Measurements from ENCODE around the gene SLC44A1.

Gene SLC44A1

DNA sequence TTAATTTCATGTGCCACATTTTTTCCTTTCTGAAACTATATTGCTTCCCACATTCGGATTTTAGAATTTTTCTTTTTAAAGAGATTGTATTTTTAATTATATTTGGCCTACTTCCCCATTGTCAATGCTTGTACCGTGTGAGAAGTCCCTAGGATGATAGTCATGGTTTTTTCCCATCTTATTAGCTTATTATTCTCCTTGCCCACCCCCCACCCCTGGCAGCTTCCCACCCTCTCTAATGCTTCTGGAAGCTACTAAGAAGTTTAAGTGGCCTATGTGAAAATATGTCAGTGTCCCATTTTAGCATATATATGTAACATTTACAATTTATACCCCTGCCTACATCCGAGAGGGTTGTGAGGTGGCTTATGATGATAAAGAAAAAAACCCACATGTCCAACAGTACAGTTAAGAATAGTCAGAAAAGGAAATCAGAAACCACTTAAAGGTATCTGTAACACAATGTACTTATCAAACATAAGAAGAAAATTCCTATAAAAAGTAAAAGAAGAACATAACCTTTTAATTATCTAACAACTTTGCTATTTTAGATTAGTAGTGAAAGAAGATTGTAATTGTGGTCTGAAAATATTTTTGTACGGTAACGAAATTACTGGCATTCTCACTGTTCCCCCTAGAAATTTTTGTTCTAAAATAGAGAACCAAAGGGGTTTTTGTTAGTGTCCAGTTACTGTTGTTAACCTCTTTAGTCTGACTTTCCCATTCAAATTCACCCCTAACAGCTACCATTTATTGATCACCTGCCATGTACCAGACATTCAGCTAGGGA is 62.1 kb downstream of the SLC44A1 start:
- DNase-seq: no peak

DNA sequence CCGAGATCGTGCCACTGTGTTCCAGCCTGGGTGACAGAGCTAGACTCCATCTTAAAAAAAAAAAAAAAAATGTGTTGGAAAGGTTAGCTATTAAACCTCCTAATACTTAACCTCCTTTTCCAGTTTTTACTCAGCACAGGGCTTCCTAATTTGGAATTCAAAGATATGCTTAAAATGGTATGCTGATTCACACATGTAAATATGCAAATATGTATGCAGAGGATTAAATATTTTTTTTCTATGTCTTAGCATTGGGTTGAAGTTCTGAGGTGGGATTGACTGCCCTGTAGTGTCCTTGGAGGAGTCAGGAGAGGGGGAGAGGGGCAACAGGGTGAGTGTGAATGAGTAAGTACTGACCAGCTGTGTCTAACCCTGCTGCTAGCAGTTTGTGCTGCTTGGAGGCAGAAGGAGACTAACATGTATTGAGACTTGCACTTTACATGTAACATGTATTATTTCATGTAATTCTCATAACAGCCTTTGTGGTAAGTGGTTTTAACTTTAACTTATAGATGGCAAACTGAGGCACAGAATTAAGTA is 63.2 kb downstream of the SLC44A1 start:
- no peak for DNase-seq

DNA sequence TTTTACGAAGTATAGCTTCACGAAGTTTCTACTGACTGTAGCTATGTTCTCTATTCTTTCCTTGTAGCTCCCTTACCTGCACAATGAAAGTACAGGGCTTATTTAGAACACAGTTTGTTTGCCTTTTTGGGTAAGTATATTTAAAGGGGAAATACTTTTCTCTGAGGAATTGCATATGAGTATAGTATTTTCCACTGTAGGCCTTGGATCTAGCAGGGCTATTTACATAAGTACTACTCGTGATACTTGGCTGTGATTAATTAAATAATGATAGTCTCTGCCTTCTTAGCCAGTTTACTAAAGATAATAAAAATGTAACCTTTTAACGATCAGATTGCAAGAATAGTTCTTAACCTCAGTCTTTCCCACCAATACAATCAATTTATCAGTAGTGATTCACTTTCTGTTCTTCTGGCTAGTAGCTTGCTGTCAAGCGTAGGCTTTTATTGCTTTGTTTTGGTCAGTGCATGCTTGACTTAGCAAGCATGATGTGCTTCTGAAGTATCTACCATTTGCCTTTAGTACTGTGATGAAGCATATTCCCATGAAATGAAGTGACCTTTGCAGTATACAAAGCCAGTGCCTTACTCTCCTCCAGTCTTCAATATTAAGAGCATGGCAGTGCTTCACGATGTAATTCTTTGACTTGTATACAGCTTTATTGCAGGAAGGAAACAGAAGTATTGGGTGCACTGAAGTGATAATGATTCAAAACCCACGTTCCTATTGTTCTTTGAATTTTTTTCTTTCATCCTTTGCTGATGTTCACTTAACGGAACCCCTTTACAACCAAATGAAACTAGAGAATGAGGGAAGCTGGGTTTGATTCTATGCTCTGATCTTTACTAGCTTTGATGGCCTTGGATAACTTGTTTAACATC is 64.2 kb downstream of the SLC44A1 start:
- DNase-seq: no peak

DNA sequence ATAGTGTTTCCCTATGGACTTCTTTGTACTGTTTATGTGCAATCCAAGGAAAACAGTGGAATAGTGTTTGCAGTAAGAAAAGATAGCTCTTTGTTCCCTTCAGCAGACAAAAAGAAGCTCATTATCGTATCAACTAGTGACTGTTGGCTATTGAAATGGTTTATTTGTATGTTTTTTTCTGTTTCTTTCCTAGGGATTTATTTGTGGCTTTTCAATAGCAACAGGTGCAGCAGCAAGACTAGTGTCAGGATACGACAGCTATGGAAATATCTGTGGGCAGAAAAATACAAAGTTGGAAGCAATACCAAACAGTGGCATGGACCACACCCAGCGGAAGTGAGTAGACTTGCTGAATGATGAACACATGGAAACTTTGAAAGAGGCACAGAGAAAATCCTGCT is 65.1 kb downstream of the SLC44A1 start:
- no peak for DNase-seq

DNA sequence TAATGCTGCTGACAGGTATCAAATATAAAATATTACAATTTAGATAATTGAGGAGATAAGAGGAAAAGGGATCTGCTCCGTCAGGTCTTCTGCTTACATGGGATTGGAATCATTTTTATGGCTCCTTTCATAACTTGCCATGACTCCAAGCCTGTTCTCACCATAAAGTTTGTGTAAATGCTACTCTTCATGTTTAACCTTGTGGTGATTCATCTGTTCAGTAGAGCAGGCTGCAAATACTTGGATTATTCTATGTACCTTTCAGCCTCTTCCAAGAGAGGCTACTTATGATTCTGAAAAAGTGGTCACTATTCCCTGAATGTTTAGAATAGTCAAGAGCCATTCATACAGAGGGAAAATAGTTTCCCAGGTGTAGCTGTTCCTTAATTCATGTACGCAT is 66.9 kb downstream of the SLC44A1 start:
- no peak for DNase-seq

DNA sequence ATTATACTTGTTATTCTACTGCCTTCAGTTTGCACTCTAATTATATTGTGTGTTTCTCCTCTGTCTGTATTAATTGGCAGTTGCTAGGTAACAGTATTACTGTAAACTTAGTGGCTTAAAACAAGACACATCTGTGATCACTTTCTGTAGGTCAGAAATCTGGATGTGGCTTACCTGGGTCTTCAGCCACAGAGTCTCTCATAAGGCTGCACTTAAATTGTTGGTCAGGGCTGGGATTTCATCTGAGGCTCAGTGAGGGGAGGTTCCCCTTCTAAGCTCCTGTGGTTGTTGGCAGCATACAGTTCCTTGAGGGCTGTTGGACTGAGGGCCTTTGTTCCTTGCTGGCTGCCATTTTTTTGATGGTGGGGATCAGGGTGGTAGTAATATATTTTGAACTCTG is 68.8 kb downstream of the SLC44A1 start:
- DNase-seq: no peak

DNA sequence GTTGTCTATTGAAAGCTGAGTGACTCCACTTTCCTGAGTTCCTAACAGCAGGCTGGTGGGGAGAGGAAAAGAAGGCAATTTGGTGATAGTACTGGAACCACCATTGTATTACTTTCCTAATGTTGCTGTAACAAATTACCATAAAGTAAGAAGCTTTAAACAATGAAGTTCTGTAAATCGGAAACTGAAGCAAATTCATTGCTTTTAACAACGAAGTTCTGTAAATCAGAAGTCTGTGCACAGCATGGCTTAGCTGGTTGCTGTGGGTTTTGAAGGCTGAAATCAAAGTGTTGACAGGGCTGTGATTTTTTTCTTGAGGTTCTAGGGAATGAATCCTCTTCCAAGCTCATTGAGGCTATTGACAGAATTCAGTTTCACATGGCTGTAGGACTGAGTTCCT is 72.3 kb downstream of the SLC44A1 start:
- no peak for DNase-seq

DNA sequence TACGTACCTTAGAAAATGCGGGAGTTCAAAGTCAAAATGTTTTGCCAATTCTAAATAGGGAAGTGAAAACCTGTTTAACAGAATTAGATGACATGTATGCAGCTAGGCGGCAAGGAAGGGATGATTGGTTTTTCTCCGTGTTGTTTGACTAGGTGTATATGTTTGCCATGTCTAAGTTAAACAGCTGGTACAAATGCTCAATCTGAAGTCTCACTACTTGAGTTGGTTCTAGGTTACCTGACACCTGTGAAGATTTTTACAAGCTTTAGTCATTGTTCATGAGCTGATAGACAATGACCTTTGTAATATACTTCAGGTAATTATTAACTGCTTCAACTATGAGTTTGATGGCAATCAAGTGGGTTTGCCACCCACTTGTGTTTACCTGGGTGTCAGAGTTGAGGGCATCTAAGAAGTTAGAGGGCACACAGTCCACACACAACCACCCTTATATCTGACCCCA is 74.3 kb downstream of the SLC44A1 start:
- DNase-seq: no peak

DNA sequence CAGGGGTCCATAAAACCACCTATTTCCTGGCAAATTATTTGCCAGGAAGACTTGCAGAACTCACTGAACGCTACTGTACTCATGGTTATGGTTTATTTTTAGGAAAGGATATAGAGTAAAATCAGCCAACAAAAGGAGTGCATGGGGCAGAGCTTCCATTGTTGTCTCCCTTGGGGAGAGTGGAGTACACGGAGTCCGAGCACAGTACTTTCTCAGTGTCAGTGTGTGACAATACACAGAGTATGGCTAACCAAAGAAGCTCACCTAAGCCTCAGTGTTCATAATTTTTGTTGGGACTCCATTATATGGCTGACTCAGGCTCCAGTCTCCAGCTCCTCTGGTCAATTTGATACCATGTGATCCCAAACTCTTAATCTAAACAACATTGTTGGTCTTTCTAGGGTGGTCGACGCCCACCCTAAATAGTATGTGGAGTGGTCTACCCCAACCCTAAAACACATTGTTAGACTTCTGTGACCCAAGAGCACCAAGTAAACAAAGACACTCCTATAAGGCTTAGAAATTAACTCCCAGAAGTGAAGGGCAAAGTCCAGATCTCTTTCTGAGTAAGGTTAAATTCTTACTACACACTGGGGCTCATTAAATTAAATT is 74.9 kb downstream of the SLC44A1 start:
- DNase-seq: no peak

DNA sequence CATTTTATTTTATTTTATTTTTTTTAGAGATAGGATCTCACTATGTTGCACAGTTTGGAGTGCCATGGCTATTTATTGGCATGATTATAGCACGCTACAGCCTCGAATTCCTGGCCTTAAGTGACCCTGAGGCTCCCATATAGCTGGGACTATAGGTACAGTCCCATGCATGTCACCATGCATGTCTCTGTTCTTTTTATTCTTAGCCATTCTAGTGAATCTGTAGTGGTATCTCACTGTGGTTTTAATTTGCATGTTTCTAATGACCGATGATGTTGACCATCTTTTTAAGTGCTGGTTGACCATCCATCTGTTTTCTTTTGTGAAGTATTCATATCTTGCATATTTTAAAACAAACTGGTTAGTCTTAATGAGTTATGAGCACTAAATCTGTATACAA is 76.1 kb downstream of the SLC44A1 start:
- DNase-seq: no peak

DNA sequence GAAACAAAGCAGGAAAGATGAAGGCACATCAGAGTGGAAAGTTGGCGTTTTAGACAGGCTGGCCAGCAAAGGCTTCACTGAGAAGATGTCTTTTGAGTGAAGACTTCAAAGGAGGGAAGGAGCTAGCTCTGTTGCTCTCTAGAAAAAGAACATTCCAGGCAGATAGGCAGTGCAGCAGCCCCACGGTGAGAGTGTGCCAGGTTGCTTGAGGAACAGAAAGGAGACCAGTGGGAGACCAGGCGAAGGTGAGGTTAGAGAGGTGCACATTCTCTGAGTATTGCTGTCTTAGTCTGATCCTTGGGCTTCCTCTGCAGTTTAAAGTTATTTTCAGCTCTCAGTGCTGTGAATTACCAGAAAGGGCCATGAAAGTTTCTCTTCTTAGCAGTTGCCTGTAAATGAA is 83.8 kb downstream of the SLC44A1 start:
- DNase-seq: no peak

DNA sequence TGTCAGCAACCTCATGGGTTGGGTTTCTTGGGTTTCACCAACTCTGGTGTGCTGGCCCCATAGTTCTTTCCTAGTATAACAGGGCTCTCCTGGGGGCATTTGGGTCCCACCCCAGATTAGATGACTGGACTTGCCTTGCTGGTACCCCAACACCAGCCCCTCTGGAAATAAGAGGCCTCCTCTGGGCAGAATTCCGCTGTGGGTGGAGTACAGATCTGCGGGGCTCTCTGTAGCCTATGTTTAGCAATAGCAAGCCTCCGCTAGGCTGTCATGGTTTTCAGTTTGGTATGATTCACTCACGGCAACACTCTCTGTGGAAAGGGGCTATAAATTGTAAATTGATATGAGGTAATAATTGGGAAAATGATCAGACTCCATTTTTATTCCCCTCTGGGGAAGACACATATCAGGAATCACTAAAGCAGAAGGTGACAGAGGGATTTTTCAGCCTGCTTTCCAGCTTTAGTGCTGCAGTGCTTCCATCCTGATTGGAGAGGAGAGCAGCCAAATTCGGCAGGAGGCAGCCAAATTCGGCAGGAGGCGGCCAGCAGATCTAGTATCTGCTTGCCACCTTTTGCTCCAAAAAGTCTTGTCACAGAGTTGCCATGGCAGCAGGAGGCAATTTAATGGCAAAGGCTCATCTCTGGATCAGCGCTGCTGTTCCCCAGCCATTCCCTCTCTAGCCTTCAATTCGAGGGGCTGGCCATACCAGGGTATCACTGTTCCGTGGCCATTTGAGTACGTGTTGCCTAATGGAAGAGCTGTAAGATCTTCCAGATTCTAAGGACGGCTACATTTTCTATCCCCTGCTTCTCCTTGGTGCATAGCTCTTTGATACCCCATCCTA is 84.6 kb downstream of the SLC44A1 start:
- no peak for DNase-seq

DNA sequence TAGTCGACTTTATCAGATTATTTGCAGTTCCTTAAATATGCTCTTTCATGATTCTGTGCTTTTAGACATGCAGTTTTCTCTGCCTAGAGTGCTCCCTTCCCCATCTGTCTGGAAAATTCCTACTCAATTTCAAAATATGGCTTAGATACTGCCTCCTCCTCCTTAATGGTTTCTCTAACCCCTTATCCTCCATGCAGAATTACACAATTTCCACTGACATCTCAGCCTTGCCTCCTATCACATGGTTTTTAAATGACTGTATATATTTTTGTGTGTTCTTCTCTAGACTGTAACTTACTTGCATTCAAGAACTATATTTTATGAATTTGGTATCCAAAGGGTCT is 85.2 kb downstream of the SLC44A1 start:
- no peak for DNase-seq

DNA sequence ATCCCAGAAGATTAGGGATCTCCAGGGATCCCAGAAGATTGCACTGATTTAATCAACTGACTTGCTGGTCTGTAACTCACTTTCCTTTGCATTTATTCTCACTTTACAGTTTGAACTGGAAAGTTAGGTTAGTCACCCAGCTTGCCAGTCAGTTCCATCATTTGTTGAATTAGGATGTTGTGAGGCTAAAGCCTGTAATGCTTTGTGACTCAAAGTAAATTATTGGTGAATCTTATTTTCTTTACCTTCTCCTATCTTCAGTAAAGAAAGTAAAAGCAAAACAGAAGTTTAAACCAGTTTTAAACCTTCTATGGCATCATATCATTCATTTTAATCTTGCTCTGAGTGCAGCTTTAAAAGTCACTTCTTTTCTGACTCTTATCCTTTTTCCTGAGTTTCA is 85.8 kb downstream of the SLC44A1 start:
- DNase-seq: no peak

DNA sequence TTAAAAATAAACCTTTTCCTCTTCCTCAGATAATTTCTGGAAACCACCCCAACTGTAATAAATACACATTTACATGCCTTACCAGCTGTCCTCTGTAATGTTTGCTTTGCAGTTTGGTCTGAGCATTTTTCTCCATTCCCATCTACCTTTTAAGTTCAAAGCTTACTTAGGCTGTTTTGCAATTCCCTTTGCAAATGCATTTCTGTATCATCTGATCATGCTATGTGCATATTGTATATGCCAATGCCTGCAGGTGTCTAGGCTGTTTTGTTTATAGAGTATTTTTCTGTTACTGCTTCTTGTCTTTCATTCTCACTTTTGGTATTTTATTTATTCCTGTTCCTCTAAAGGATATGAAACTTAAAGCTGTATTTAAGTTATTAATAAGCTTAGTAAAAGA is 86.3 kb downstream of the SLC44A1 start:
- no peak for DNase-seq

DNA sequence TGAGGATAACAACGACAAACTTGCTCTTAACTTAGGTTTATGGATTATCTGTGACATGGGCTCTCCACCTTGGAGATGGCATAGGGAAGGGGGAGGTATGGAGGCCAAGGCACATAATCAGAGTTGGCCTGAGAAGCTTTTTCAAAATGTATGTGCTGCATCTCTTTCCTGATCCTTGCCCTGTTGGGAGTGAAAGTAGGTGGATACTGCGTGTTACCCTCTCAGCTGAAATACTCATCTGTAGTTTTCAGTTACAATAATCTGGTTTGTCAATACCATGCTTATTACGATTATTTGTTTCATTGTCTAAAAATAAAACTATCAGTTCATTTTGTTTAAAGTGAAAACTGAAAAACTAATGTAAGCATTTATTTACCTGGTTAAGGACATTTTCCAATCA is 86.7 kb downstream of the SLC44A1 start:
- DNase-seq: no peak

DNA sequence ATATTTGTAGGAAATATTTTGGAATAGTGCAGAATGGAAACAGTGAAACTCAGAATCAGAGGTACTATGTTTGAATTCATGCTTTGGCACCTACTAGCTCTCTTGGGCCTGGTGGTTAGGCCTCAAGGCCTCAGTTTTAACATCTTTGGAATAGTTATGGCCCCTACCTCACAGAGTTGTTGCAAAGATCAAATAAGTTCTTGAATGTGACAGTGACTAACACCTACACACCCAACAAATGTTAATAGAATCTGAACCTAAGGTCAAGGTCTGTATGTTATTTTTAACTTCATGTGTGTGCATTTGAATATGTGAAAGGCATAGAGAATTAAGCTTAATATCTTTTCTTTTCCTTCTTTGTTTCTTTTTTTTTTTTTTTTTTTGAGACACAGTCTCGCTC is 87.3 kb downstream of the SLC44A1 start:
- DNase-seq: no peak

DNA sequence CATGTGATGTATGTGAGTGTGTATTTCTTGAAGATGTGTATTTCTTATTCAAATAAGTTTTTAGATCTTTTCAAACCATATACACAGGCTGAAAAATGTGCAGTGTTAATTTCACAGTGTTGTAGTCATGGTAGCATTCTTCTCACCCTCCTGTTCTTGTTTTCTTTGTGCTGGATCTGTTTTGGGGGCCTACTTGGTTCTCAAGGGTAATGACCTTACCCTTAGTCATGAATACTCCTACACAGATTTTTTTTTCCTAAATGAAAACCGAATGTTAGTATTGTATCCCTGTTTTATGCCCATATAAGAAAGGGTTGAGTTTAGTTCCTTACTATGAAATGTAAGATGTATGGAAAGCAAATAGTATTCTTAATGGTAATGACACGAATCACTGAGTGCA is 88.0 kb downstream of the SLC44A1 start:
- no peak for DNase-seq

DNA sequence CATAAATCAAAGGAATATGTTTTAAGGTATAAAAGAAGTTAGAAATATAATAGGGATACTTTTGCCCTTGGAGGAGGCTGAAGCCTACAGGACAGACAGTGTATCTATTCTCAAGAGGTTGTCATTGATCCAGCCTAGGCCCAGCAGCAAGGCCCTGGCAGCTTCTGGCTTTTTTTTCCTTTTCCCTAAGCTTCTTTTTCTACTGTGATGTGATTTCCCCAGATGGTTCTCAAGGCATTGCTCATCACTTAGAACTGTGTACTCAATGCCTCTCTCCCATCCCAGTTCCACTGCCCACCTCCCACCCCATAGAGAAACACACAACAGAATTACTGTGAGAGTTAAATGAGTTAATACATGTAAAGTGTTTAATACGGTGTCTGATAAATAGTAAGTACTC is 88.6 kb downstream of the SLC44A1 start:
- no peak for DNase-seq

DNA sequence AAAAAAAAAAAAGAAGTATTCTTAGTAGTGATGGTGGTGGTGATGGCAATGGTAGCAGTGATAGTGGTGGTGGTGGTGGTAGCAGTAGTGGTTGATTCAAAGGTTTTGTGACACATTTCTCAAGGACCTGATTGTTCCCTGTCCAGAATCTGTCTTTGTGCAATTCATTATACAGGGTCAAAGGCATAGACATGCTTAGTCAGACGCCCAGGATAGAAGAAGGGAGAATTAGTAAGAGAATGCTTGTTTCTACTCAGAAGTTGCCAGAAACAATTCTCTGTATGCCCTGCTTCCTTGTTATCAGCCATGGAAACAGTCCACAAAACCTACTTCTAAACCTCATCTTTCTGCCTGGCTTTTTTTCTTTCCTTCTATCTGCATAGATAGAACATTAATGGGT is 89.4 kb downstream of the SLC44A1 start:
- no peak for DNase-seq

DNA sequence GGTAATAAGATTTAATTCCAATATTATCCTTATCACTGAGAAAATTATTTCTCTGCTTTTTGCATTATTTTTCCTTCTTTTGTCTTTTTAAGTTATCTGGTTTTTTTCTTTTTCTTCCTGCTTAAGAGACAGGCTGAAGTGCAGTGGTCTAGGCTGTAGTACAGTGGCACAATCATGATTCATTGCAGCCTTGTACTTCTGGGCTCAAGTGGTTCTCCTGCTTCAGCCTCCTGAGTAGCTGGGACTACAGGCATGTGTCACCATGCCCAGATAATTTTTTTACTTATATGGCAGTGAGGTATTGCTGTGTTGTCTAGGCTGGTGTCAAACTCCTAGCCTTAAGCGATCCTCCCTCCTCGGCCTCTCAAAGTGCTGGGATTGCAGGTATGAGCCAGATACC is 93.9 kb downstream of the SLC44A1 start:
- DNase-seq: no peak

DNA sequence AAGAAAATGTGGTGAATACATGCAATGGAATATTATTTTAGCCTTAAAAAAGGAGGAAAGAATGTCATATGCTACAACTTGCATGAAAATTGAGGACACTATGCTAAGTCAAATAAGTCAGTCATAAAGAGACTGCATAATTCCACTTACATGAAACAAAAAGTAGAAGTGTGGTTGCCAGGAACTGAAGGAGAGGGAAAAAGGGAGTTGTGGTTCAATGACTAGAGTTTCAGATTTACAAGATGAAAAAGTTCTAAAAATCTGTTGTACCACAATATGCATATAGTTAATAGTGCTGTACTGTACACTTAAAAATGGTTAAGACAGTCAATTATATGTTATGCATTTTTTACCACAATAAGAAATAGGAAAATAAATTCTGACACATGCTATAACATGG is 95.4 kb downstream of the SLC44A1 start:
- no peak for DNase-seq

All from stimulated activated CD4-positive, alpha-beta T cell treated with anti-CD3 and anti-CD28 coated beads, Interleukin-1b, Interleukin-23, amount 100 ng/mL, for 48 hours (primary cell).